ENCODE measurements around the gene RFWD3. TPM values are rescaled to one million over a fixed set of nuclear protein-coding genes. Genes with fewer than 3 reads are reported as not detected.

RFWD3 gene
- total RNA-seq, 1 donor from 2014 or later = 55.7 TPM

DNA sequence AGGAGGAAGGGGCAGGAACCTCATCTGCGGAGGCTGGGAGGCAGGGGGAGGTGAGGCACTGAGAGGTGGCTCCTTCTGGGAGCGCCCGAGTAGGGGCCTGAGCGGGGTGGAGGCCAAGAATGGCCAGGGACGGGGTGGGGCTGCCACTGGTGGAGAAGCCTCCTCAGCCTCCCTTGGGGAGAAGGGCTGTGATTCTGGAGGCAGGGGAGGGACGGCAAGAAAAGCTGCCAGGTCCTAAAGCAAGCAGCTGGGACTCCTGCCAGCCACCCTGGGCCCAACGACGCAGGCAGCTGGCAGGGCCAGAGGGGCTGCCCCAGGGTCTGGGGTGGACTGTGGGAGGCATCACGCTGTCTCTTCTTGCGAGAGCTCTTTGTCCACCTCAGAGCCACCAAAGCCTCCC, 46.6 kb upstream of the RFWD3 start:
- no peak for DNase-seq (ENCODE audit: low spot score)
- H2AFZ ChIP-seq (replicated peaks) = no peak overlapping the region
- H3K9me3 ChIP-seq (ENCODE audit: low read depth) = no peaks in the 10 kb centered on the region
- TF ChIP-seq EZH2phosphoT487 (IDR thresholded peaks at IDR 0.05) (no peak), EZH2 (IDR thresholded peaks at IDR 0.05) (no peak)
- TF ChIP-seq, protein P1, sequence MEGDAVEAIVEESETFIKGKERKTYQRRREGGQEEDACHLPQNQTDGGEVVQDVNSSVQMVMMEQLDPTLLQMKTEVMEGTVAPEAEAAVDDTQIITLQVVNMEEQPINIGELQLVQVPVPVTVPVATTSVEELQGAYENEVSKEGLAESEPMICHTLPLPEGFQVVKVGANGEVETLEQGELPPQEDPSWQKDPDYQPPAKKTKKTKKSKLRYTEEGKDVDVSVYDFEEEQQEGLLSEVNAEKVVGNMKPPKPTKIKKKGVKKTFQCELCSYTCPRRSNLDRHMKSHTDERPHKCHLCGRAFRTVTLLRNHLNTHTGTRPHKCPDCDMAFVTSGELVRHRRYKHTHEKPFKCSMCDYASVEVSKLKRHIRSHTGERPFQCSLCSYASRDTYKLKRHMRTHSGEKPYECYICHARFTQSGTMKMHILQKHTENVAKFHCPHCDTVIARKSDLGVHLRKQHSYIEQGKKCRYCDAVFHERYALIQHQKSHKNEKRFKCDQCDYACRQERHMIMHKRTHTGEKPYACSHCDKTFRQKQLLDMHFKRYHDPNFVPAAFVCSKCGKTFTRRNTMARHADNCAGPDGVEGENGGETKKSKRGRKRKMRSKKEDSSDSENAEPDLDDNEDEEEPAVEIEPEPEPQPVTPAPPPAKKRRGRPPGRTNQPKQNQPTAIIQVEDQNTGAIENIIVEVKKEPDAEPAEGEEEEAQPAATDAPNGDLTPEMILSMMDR (IDR thresholded peaks at IDR 0.05) = no peak
- no peak overlapping the region for H3K4me2 ChIP-seq
- H3K79me2 ChIP-seq (ENCODE audit: low read depth) = no peaks in the 10 kb centered on the region
- Mint-ChIP-seq H3K36me3 (no peaks in the 10 kb centered on the region), H3K27me3 (ENCODE audit: insufficient read depth, low read depth) (peaks cover 11% of the 10 kb centered on the region), H3K9me3 (no peaks in the 10 kb centered on the region), H3K27ac (no peak overlapping the region), H3K4me1 (peaks cover 7% of the 10 kb centered on the region), H3K4me3 (no peak overlapping the region)
- H3K27ac ChIP-seq = no peak overlapping the region
- no peaks in the 10 kb centered on the region for H3K36me3 ChIP-seq
- no peak overlapping the region for H3K9ac ChIP-seq
- no peak overlapping the region for H3K4me3 ChIP-seq
- no peaks in the 10 kb centered on the region for H4K20me1 ChIP-seq (ENCODE audit: low read depth)
- no peaks in the 10 kb centered on the region for H3F3A ChIP-seq (ENCODE audit: low read depth)
- H3K4me1 ChIP-seq = peaks cover 3% of the 10 kb centered on the region
- H3K27me3 ChIP-seq = no peaks in the 10 kb centered on the region

DNA sequence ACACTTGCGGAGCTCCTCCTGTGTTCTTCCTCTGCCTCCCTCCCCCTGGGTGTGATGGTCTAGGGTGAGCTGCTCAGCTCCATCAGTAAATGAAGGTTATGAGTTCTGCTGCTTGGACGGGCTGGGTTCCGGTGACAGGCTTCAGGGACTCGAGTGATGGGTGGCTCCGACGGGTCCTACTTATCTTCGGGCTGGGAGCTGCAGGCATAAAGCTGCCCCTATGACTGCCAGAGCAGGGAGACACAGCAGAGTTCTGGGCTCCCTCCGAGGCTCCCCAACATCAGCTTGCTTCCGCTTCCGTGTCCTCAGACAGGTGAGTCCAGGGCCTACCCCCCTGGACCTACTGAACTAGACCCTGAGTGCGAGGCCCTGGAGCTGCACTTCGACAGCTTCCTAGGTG, 45.3 kb upstream of the RFWD3 start:
- Histone ChIP-seq H3K27ac (no peak overlapping the region), H3K36me3 (no peaks in the 10 kb centered on the region), H3F3A (ENCODE audit: low read depth) (no peaks in the 10 kb centered on the region), H3K4me2 (no peak overlapping the region), H3K27me3 (peaks cover 3% of the 10 kb centered on the region), H2AFZ (replicated peaks) (no peak overlapping the region), H3K79me2 (ENCODE audit: low read depth) (no peaks in the 10 kb centered on the region), H3K9ac (no peak overlapping the region), H3K4me3 (no peak overlapping the region), H3K4me1 (peaks cover 3% of the 10 kb centered on the region), H3K9me3 (ENCODE audit: low read depth) (no peaks in the 10 kb centered on the region), H4K20me1 (ENCODE audit: low read depth) (no peaks in the 10 kb centered on the region)
- Mint-ChIP-seq H3K4me3 (no peak overlapping the region), H3K36me3 (no peaks in the 10 kb centered on the region), H3K4me1 (peaks cover 7% of the 10 kb centered on the region), H3K27me3 (ENCODE audit: insufficient read depth, low read depth) (peaks cover 10% of the 10 kb centered on the region), H3K9me3 (no peaks in the 10 kb centered on the region), H3K27ac (no peak overlapping the region)
- no peak for TF ChIP-seq EZH2 (IDR thresholded peaks at IDR 0.05)
- TF ChIP-seq, protein P1 (IDR thresholded peaks at IDR 0.05) = no peak
- TF ChIP-seq EZH2phosphoT487 (IDR thresholded peaks at IDR 0.05) = no peak
- no peak for DNase-seq (ENCODE audit: low spot score)

DNA sequence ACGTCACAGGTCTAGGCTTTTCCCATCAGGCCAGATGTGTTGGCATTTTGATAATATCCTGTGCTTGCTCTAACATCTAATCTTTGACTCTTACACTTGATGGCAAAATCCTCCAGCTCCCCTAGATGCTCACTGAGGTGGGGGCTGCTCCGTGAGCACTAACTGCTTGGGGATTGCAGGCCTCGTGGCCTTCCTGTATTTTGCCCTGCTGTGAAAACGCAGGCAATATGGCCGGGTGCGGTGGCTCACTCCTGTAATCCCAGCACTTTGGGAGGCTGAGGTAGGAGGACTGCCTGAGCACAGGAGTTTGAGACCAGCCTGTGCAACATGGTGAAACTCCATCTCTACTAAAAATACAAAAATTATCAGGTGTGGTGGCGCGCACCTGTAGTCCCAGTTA, 43.7 kb upstream of the RFWD3 start:
- Mint-ChIP-seq H3K36me3 (no peaks in the 10 kb centered on the region), H3K4me3 (no peak overlapping the region), H3K27ac (no peak overlapping the region), H3K4me1 (peaks cover 7% of the 10 kb centered on the region), H3K9me3 (no peaks in the 10 kb centered on the region), H3K27me3 (ENCODE audit: insufficient read depth, low read depth) (peaks cover 10% of the 10 kb centered on the region)
- TF ChIP-seq EZH2phosphoT487 (IDR thresholded peaks at IDR 0.05) = no peak
- TF ChIP-seq, protein P1 (IDR thresholded peaks at IDR 0.05) = no peak
- no peak for TF ChIP-seq EZH2 (IDR thresholded peaks at IDR 0.05)
- no peaks in the 10 kb centered on the region for H4K20me1 ChIP-seq (ENCODE audit: low read depth)
- no peak overlapping the region for H3K9ac ChIP-seq
- peaks cover 3% of the 10 kb centered on the region for H3K27me3 ChIP-seq
- H3K36me3 ChIP-seq = no peaks in the 10 kb centered on the region
- peaks cover 3% of the 10 kb centered on the region for H3K4me1 ChIP-seq
- no peaks in the 10 kb centered on the region for H3K79me2 ChIP-seq (ENCODE audit: low read depth)
- no peak overlapping the region for H3K4me2 ChIP-seq
- no peak overlapping the region for H3K4me3 ChIP-seq
- H2AFZ ChIP-seq (replicated peaks) = no peak overlapping the region
- no peaks in the 10 kb centered on the region for H3K9me3 ChIP-seq (ENCODE audit: low read depth)
- no peaks in the 10 kb centered on the region for H3F3A ChIP-seq (ENCODE audit: low read depth)
- no peak for DNase-seq (ENCODE audit: low spot score)
- no peak overlapping the region for H3K27ac ChIP-seq
